ENCODE measurements around the gene P4HA2. TPM values are rescaled to one million over a fixed set of nuclear protein-coding genes. Genes with fewer than 3 reads are reported as not detected.

P4HA2 gene
- total RNA-seq, 1 donor from 2014 or later: 75.7 TPM

- ATAC-seq (peak; percentile 60 to 61), DNase-seq (no peak)
- peak overlapping the region; percentile 69 for H3K27ac ChIP-seq
- no peaks in the 10 kb centered on the region for H3K36me3 ChIP-seq
- H3K4me1 ChIP-seq: peaks cover 55% of the 10 kb centered on the region
- intact Hi-C loops (cut with DNase I): no loop called here
- no peak for TF ChIP-seq CTCF (IDR thresholded peaks at IDR 0.05)
- H3K9me3 ChIP-seq: no peaks in the 10 kb centered on the region
- no peaks in the 10 kb centered on the region for H3K27me3 ChIP-seq (ENCODE audit: low read depth)
- H3K4me3 ChIP-seq: peak overlapping the region; percentile 89
Measured at GRCh38 chr5:132224716-132225115, 2.9 kb downstream of the P4HA2 start.

- intact Hi-C loops (cut with DNase I): no loop called here
- TF ChIP-seq CTCF (IDR thresholded peaks at IDR 0.05): no peak
- no peaks in the 10 kb centered on the region for H3K36me3 ChIP-seq
- no peak for DNase-seq
- peaks cover 55% of the 10 kb centered on the region for H3K4me1 ChIP-seq
- H3K4me3 ChIP-seq: no peak overlapping the region
- peak overlapping the region; percentile 69 for H3K27ac ChIP-seq
- H3K27me3 ChIP-seq (ENCODE audit: low read depth): no peaks in the 10 kb centered on the region
- no peaks in the 10 kb centered on the region for H3K9me3 ChIP-seq
- no peak for ATAC-seq
Measured at GRCh38 chr5:132223861-132224260, 3.8 kb downstream of the P4HA2 start.

- Histone ChIP-seq H3K36me3 (peaks cover 4% of the 10 kb centered on the region), H3K9me3 (no peaks in the 10 kb centered on the region), H3K4me3 (no peak overlapping the region), H3K4me1 (peaks cover 49% of the 10 kb centered on the region), H3K27ac (peak overlapping the region; percentile 14), H3K27me3 (ENCODE audit: low read depth) (no peaks in the 10 kb centered on the region)
- intact Hi-C loops (cut with DNase I): no loop called here
- ATAC-seq: no peak
- no peak for DNase-seq
- TF ChIP-seq CTCF (IDR thresholded peaks at IDR 0.05): no peak
Measured at GRCh38 chr5:132222649-132223038, 5.0 kb downstream of the P4HA2 start.

- Histone ChIP-seq H3K27ac (peak overlapping the region; percentile 14), H3K4me3 (no peak overlapping the region), H3K4me1 (peaks cover 49% of the 10 kb centered on the region), H3K36me3 (peaks cover 9% of the 10 kb centered on the region), H3K27me3 (ENCODE audit: low read depth) (no peaks in the 10 kb centered on the region), H3K9me3 (no peaks in the 10 kb centered on the region)
- no peak for TF ChIP-seq CTCF (IDR thresholded peaks at IDR 0.05)
- no peak for ATAC-seq
- intact Hi-C loops (cut with DNase I): no loop called here
- no peak for DNase-seq
Measured at GRCh38 chr5:132221781-132222648, 5.6 kb downstream of the P4HA2 start.

GRCh38 chr5:132220491-132220890 lies 7.2 kb downstream of the P4HA2 start:
- Histone ChIP-seq H3K27me3 (ENCODE audit: low read depth) (no peaks in the 10 kb centered on the region), H3K36me3 (peaks cover 19% of the 10 kb centered on the region), H3K4me1 (peaks cover 35% of the 10 kb centered on the region), H3K4me3 (no peak overlapping the region), H3K27ac (no peak overlapping the region), H3K9me3 (no peaks in the 10 kb centered on the region)
- ATAC-seq: no peak
- intact Hi-C loops (cut with DNase I): no loop called here
- DNase-seq: no peak
- TF ChIP-seq CTCF (IDR thresholded peaks at IDR 0.05): no peak

All from lower lobe of right lung (tissue), 2 donors.